ENCODE measurements around the gene BARHL1.

Gene BARHL1

GRCh38 chr9:132584601-132585560 lies 2.5 kb downstream of the BARHL1 start:
- no peak for DNase-seq (ENCODE audit: low read depth)
- in situ Hi-C loops (cut with HindIII; ENCODE audit: low sequenced_read_pairs): no loop called here
- no peak for TF ChIP-seq CTCF (IDR thresholded peaks at IDR 0.05; ENCODE audit: low read depth, low read length, missing control alignments)
- H3K4me3 ChIP-seq (ENCODE audit: low read depth, low read length): no peak overlapping the region

GRCh38 chr9:132585954-132586829 lies 3.8 kb downstream of the BARHL1 start:
- DNase-seq (ENCODE audit: low read depth): no peak
- no peak overlapping the region for H3K4me3 ChIP-seq (ENCODE audit: low read depth, low read length)
- in situ Hi-C loops (cut with HindIII; ENCODE audit: low sequenced_read_pairs): no loop called here
- no peak for TF ChIP-seq CTCF (IDR thresholded peaks at IDR 0.05; ENCODE audit: low read depth, low read length, missing control alignments)

GRCh38 chr9:132586830-132587591 lies 4.6 kb downstream of the BARHL1 start:
- no peak for DNase-seq (ENCODE audit: low read depth)
- H3K4me3 ChIP-seq (ENCODE audit: low read depth, low read length): no peak overlapping the region
- in situ Hi-C loops (cut with HindIII; ENCODE audit: low sequenced_read_pairs): no loop called here
- TF ChIP-seq CTCF (IDR thresholded peaks at IDR 0.05; ENCODE audit: low read depth, low read length, missing control alignments): no peak

GRCh38 chr9:132587592-132587955 lies 5.2 kb downstream of the BARHL1 start:
- no peak for DNase-seq (ENCODE audit: low read depth)
- in situ Hi-C loops (cut with HindIII; ENCODE audit: low sequenced_read_pairs): no loop called here
- no peak for TF ChIP-seq CTCF (IDR thresholded peaks at IDR 0.05; ENCODE audit: low read depth, low read length, missing control alignments)
- H3K4me3 ChIP-seq (ENCODE audit: low read depth, low read length): no peak overlapping the region

GRCh38 chr9:132588098-132588497 lies 5.7 kb downstream of the BARHL1 start:
- DNase-seq (ENCODE audit: low read depth): no peak
- TF ChIP-seq CTCF (IDR thresholded peaks at IDR 0.05; ENCODE audit: low read depth, low read length, missing control alignments): no peak
- in situ Hi-C loops (cut with HindIII; ENCODE audit: low sequenced_read_pairs): no loop called here

More at GRCh38 chr9:132588098-132588497, 5.7 kb downstream of the BARHL1 start:
- no peak overlapping the region for H3K4me3 ChIP-seq (ENCODE audit: low read depth, low read length)

All from astrocyte of the cerebellum (primary cell).